GM19452 (cell line): ENCODE results near the gene RCOR2.
"Not testable (repeated sequence)": the region's sequence is repeated elsewhere in the genome, so short reads cannot be mapped to it uniquely, and the experiment has no call there.

Experiments used
- ATAC-seq: cut with Tn5 transposase; IDR thresholded peaks from one replicate; pipeline ENCODE4 v1.9.1; 2021; ENCODE audit not compliant: unreplicated experiment

Gene RCOR2

DNA sequence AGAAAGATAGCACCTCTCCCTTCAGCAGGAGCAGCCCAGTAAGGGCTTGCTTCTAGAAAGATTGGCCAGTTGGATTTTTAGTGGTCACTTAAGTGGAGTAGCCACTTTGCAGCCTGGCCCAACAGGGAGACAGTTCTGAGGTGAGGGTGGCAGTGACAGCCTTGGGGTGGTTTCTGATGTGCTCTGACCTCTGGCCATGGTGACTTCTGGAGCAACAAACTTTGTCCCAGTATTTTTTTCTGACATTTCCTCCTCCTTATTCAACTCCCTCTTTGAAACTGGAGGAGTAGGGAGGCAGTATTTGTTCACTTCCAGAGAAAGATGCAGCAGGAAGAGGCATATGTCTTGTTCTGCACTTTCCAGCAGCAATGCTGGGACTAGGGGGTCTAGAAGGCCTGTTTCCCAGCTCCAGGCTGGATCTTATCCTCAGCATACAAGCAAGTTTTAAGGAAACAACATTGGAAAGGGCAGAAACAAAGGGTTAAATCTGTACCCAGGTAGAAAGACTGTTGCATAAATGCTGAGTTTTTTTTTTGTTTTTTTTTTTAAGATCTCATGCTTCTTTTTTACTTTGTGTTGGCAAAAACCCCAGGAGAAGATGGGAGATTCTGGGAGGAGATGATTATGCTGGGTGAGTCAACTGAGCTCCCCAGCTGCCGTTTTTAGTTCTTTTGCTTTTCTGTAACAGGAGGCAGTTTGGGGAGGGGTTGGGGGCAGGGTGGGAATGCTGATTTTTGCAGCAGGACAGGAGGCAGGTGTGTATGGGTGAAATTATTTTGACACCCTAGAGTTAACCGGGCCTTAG, 37.2 kb downstream of the RCOR2 start:
- no peak for ATAC-seq

GRCh38 chr11:63877658-63878241, 39.2 kb downstream of the RCOR2 start:
- ATAC-seq = no peak

DNA sequence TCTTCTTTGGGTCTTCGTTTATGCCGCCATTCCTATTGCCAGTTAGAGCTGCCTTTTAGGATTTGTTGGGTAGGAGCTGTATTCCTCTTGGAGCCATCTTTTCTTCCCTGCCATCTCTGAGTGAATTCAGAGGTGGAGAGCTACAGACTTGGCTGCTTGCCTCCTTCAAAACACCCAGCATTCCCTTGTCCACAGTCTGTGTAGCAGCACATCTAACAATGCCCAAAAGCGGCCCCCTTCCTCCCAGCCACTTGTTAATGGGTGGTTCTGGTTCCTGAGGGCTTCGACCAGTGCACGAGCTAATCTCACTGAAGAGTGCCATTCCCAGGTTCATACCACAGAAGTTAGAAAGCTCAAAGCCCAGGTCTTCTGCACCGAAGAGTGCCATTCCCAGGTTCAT, 40.3 kb downstream of the RCOR2 start:
- no peak for ATAC-seq

DNA sequence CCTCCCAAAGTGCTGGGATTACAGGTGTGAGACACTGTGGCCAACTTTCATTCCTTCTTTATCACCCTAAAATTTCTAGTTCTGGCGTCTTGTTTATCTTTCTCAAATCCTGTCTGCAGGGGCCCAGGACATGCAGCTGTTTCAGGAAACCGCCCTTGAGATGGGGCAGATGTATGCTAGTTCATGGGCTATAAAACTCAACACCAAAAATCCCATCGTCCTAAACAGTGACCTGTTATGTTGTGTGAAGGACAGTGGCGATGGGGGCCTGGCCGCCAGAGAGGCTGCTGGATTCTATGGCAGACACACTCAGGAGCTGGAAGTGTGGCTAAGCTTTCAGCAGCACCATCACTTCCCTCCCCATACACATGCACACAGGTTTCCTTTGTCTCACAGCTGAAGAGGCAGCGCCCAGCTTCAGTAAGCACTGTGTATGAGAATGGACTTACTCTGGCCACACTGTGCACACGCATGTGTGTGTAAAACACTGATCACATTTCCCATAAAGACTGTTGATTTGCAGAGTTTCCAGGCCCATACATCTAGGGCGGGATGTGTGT, 41.4 kb downstream of the RCOR2 start:
- ATAC-seq = no peak

GRCh38 chr11:63874511-63874910, 42.5 kb downstream of the RCOR2 start:
- ATAC-seq = no peak

GRCh38 chr11:63873311-63873710, 43.7 kb downstream of the RCOR2 start:
- no peak for ATAC-seq

- ATAC-seq = no peak
These were observed 44.2 kb downstream of the RCOR2 start for GRCh38 chr11:63872800-63873197.

DNA sequence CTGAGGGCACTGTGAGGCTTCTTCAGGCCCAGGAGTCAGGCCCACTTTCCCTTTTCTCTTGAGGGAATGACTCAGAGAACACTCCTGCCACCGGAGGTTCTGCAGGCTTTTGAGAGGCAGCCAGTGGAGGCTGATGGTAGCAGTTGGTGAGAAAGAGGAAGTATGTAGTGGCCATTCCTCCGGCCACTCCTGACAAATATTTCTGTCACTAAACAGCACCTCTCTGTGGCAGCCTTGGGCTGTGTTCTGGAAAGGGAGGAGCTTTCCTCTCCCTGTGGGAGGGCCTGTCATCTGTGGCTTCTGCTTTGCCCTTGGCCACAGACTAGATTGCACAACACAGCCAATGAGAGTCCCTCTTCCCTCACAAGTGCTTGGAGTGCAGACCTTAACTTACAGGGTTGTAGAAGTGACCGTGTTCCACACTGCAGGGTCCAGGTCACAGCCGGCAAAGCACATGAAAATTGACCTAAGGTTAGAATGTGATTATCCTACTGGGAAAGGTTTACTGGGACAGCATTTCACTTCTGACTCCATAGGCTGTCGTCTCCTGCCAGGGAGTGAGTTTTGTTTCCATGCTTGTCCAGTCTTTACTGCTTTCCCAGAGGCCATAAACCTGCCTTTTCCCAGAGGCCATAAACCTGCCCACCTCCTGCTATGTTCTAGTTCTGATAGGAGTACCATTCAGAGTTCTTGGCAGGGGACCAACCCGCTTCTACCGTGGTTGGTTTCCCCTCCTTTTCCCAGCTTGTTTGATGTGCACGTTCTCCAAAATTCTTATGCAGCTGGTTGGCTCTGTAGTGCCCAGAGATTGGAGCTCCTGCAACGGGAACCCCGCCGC, 44.8 kb downstream of the RCOR2 start:
- peak; percentile 96 for ATAC-seq

DNA sequence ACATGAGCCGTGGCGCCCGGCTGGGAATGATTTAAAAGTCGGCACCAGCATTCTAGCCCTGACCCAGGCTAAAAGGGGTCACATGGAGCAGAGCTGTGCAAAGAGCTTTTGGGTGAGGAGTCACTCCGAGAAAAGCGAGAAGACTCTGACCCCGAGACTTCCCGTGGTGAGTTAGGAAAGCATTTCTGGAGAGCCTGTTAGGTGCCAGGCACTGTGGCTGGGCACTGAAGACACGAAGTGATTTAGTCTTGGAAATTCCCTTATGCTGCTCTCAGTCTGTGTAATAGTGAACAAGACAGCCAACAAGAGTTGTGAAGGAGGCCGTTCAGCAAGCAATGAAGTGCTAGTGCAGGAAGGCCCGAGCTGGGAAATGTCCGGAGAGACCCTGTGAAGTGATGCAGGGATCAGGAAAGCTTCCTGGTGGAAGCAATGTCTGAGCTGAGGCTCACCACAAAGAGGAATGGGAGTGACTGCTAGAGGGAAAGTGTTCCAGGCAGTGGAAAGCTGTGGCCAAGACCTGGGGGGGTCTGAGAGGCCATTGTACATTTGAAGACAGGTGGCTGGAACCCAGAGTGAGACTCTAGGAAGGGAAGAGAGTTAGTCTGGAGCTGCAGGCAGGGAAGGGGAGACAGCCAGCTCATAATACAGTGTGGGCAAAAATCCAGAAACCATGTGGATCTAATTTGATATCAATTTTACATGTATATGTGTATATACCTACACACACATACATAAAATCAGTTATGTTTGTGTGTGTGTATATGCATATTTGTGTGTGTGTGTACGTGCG, 46.4 kb downstream of the RCOR2 start:
- no peak for ATAC-seq

- no peak for ATAC-seq
These were observed 47.3 kb downstream of the RCOR2 start for GRCh38 chr11:63869683-63870082.

- no peak for ATAC-seq
These were observed 47.8 kb downstream of the RCOR2 start for GRCh38 chr11:63869171-63869591.

DNA sequence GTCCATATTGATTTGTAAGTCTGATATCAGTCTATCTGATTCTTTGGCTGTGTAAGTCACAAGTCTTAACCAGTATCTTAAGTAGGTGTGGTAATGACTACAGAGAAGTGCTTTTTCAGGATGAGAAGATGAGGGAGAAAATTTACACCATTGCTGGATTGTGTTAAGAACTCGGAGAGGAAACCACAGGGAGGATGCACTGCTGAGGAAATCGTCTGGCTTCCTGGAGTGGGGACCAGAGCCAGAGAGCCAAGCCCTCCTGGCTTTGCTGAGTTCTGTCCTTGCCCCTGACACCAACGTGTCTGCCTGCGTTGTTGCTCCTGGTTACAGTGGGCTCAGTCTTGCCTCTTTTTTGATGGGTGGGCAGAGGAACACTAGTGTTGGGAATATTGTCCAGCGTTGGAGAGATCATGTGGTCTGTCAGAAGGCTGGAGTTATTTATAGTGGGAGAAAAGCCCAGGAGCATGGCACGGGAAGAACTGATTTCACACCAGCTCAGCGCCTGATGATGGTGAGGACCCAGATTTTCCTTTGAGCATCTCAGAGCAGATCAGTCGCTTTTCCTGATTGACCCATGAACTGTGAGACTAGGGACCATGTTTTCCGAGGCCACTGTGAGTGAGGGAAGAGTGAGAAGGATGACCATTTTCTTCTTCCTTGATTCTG, 48.4 kb downstream of the RCOR2 start:
- no peak for ATAC-seq

DNA sequence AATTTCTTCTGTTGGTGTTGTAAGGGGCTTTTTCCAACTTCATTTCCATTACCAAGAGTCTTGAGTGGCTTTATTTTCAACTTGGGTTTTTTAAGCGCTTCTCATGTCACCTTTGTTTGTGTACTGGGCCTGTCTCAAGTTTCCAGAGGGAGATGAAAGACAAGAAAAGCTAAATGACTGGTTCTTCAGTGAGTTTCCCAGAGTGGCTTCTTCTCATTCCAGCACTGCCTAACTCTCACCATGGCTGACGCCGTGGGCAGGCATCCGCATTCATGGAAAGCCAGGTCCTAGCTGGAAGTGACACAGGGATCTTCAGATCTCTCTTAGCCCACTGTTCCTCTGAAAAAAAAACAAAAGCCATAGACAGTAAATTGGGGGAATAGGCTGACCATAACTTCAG, 49.5 kb downstream of the RCOR2 start:
- ATAC-seq = no peak

- ATAC-seq = peak; percentile 55
These were observed 50.8 kb downstream of the RCOR2 start for GRCh38 chr11:63866211-63866610.

GRCh38 chr11:63863620-63864019, 53.3 kb downstream of the RCOR2 start:
- ATAC-seq = not testable (repeated sequence)

DNA sequence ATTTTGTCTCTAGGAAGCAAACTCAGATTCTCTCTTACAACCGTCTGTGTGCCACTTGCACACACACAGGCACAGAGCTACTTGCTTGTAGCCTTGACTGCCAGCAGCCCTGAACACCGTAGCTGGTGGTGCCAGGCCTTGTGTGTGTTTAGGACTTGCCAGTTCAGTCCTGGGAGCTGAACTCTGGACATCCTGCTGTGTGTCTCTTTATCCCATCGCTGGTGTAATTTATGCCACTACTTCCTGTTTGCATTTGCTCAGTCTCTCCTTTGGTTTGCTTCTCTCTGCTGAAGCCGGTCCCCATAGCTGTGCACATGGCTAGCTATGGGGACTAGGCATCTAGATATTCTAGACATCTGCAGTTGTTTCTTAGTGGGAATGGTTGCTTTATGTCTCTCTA, 54.0 kb downstream of the RCOR2 start:
- no peak for ATAC-seq
